ENCODE data around the gene SNX10. TPM values are rescaled to one million over a fixed set of nuclear protein-coding genes. Genes with fewer than 3 reads are reported as not detected.

Gene SNX10
- total and polyA plus RNA-seq, 8 donors, result 2.9 to 23.5 (median 6.0) TPM

GRCh38 chr7:26346611-26347203 lies 55.0 kb downstream of the SNX10 start:
- Histone ChIP-seq H3K36me3 (no peaks in the 10 kb centered on the region), H3K9me3 (no peaks in the 10 kb centered on the region), H3K4me1 (peaks cover 0 to 26% (median 21%) of the 10 kb centered on the region in 3 donors), H3K27ac (peak overlapping the region in 2 of 4 donors; percentile 81 to 88), H3K4me3 (no peak overlapping the region), H3K27me3 (no peaks in the 10 kb centered on the region)
- 68 to 74% methylated on average over 7 of the region's 7 CpGs for WGBS, 2 donors
- DNase-seq, result peak in 3 of 6 donors; percentile 21 to 53 (median 40)
- intact Hi-C loops (cut with DNase I), result no loop called here
- peak in 3 of 4 donors; percentile 27 to 53 (median 31) for ATAC-seq
- no peak for FAIRE-seq
- no peak for TF ChIP-seq CTCF (IDR thresholded peaks at IDR 0.05)

- FAIRE-seq (no peak), ATAC-seq (peak; percentile 84 to 92 (median 87))
- WGBS, 2 donors, result 19 to 20% methylated on average over 10 of the region's 10 CpGs
These were observed 56.7 kb downstream of the SNX10 start for GRCh38 chr7:26348234-26348851.

GRCh38 chr7:26349005-26349915 lies 57.6 kb downstream of the SNX10 start:
- no peak for FAIRE-seq
- DNase-seq, result no peak
- no peaks in the 10 kb centered on the region for H3K27me3 ChIP-seq
- ATAC-seq, result peak in 2 of 4 donors; percentile 20 to 21
- no peaks in the 10 kb centered on the region for H3K9me3 ChIP-seq
- peak overlapping the region in 3 of 4 donors; percentile 42 to 88 (median 81) for H3K27ac ChIP-seq
- intact Hi-C loops (cut with DNase I), result no loop called here
- peaks cover 0 to 26% (median 21%) of the 10 kb centered on the region in 3 donors for H3K4me1 ChIP-seq
- no peaks in the 10 kb centered on the region for H3K36me3 ChIP-seq
- 61 to 67% methylated on average over 6 of the region's 6 CpGs for WGBS, 2 donors
- H3K4me3 ChIP-seq, result no peak overlapping the region
- TF ChIP-seq CTCF (IDR thresholded peaks at IDR 0.05), result no peak

More at GRCh38 chr7:26348234-26348851, 56.7 kb downstream of the SNX10 start:
- peak in 5 of 6 donors; percentile 64 to 85 (median 74) for DNase-seq
- TF ChIP-seq CTCF (IDR thresholded peaks at IDR 0.05), result no peak
- intact Hi-C loops (cut with DNase I), result no loop called here
- Histone ChIP-seq H3K36me3 (no peaks in the 10 kb centered on the region), H3K4me3 (peak overlapping the region in 1 of 4 donors; percentile 5), H3K27ac (peak overlapping the region; percentile 13 to 88 (median 62)), H3K27me3 (no peaks in the 10 kb centered on the region), H3K4me1 (peaks cover 0 to 26% (median 21%) of the 10 kb centered on the region in 3 donors), H3K9me3 (no peaks in the 10 kb centered on the region)

- 36 to 39% methylated on average over 1 of the region's 1 CpG for WGBS, 2 donors
- TF ChIP-seq CTCF (IDR thresholded peaks at IDR 0.05), result no peak
- Histone ChIP-seq H3K27ac (no peak overlapping the region), H3K36me3 (no peaks in the 10 kb centered on the region), H3K4me1 (peaks cover 0 to 26% (median 21%) of the 10 kb centered on the region in 3 donors), H3K9me3 (no peaks in the 10 kb centered on the region), H3K4me3 (no peak overlapping the region), H3K27me3 (no peaks in the 10 kb centered on the region)
- ATAC-seq (no peak), DNase-seq (no peak), FAIRE-seq (no peak)
- intact Hi-C loops (cut with DNase I), result no loop called here
These were observed 59.5 kb downstream of the SNX10 start for GRCh38 chr7:26351171-26351570.

Data from pancreas (tissue), 10 donors.